Right atrium auricular region (tissue), 2 donors: ENCODE measurements around the gene SNX3. TPM values are rescaled to one million over a fixed set of nuclear protein-coding genes. Genes with fewer than 3 reads are reported as not detected.

Source experiments
- DNase-seq: peaks from one replicate; pipeline ENCODE4 v3.0.0-alpha.2; 2019; ENCODE audit warnings: low spot score
- H3K27ac ChIP-seq, 2 donors: fragments of 200-600 bp; sonication (generic); 1 replicate in 1 of 2; 2 replicates in 1 of 2; pipeline ENCODE4 v1.5.1; 2016 to 2019
- H3K27me3 ChIP-seq, 2 donors: fragments of 200-600 bp; sonication (generic); one replicate each; pipeline versions ENCODE4 v1.5.1 to v1.6.0; 2017 to 2019
- H3K36me3 ChIP-seq: fragments of 200-600 bp; sonication (generic); one replicate; pipeline ENCODE4 v1.5.1; 2016
- H3K4me1 ChIP-seq, 2 donors: fragments of 200-600 bp; sonication (generic); one replicate each; pipeline versions ENCODE4 v1.5.1 to v1.6.0; 2017 to 2019
- H3K4me3 ChIP-seq, 2 donors: fragments of 200-600 bp; sonication (generic); 1 replicate in 1 of 2; 2 replicates in 1 of 2; pipeline ENCODE4 v1.5.1; 2017 to 2019; ENCODE audit warnings: mild to moderate bottlenecking in 1 of 2, moderate library complexity in 1 of 2
- H3K9me3 ChIP-seq, 2 donors: fragments of 200-600 bp; sonication (generic); one replicate each; pipeline ENCODE4 v1.5.1; 2019
- total RNA-seq, 2 donors: library from RNA; depleted of rRNA; stranded (reverse); fragments of >200 nt; gene quantifications; one replicate each; pipeline ENCODE4 v1.1.0, GENCODE V29; 2016
- TF ChIP-seq, protein P1 (sequence below), 2 donors: fragments of 200-600 bp; sonication (generic); IDR thresholded peaks; one replicate each; pipeline ENCODE4 v1.5.1; 2019; ENCODE audit warnings: antibody characterized with exemption in 2 of 2

SNX3 gene
- total RNA-seq, 2 donors from 2014 or later, result 159 to 242 TPM

GRCh38 chr6:108287373-108287772 is 26.5 kb upstream of the SNX3 start:
- H3K27me3 ChIP-seq, result no peaks in the 10 kb centered on the region
- DNase-seq, result no peak
- TF ChIP-seq, protein P1, sequence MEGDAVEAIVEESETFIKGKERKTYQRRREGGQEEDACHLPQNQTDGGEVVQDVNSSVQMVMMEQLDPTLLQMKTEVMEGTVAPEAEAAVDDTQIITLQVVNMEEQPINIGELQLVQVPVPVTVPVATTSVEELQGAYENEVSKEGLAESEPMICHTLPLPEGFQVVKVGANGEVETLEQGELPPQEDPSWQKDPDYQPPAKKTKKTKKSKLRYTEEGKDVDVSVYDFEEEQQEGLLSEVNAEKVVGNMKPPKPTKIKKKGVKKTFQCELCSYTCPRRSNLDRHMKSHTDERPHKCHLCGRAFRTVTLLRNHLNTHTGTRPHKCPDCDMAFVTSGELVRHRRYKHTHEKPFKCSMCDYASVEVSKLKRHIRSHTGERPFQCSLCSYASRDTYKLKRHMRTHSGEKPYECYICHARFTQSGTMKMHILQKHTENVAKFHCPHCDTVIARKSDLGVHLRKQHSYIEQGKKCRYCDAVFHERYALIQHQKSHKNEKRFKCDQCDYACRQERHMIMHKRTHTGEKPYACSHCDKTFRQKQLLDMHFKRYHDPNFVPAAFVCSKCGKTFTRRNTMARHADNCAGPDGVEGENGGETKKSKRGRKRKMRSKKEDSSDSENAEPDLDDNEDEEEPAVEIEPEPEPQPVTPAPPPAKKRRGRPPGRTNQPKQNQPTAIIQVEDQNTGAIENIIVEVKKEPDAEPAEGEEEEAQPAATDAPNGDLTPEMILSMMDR (IDR thresholded peaks at IDR 0.05), result no peak
- H3K4me3 ChIP-seq, result no peak overlapping the region
- H3K36me3 ChIP-seq, result no peaks in the 10 kb centered on the region
- no peak overlapping the region for H3K27ac ChIP-seq
- H3K9me3 ChIP-seq, result no peaks in the 10 kb centered on the region
- no peaks in the 10 kb centered on the region for H3K4me1 ChIP-seq

DNA sequence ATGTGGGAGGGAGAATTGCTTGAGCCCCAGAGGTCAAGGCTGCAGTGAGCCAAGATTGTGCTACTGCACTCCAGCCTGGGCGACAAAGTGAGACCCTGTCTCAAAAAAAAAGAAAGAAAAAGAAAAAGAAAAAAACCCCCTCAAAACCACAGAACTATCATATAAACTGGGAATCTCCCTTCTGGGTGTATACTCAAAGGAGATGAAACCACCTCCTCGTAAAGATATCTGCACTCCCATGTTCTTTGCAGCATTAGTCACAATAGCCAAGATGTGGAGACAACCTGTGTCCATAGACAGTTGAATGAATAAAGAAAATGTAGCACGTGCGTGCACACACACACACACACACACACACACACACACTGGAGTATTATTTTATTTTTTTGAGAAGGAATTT is 25.5 kb upstream of the SNX3 start:
- H3K9me3 ChIP-seq, result no peaks in the 10 kb centered on the region
- H3K4me1 ChIP-seq, result no peaks in the 10 kb centered on the region
- H3K27me3 ChIP-seq, result no peaks in the 10 kb centered on the region
- no peak for DNase-seq
- TF ChIP-seq, protein P1 (IDR thresholded peaks at IDR 0.05), result no peak
- H3K4me3 ChIP-seq, result no peak overlapping the region
- no peaks in the 10 kb centered on the region for H3K36me3 ChIP-seq
- no peak overlapping the region for H3K27ac ChIP-seq

DNA sequence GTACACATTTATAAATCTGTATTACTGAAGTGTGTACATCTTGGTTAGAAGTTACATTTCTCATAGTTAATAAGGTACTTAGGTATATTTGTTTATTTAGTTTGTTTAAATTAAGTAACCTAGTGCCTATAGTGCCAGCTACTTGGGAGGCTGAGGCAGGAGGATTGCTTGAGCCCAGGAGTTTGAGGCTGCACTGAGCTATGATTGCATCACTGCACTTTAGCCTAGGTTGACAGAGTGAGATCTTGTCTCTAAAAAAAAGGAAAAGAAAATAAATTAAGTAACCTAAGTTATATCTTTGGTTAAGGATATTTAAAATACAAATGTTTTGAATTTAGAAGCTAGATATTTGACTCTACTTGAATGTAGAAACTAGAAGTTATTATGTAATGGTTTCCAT is 24.5 kb upstream of the SNX3 start:
- H3K4me1 ChIP-seq, result no peaks in the 10 kb centered on the region
- TF ChIP-seq, protein P1 (IDR thresholded peaks at IDR 0.05), result no peak
- no peak overlapping the region for H3K4me3 ChIP-seq
- H3K36me3 ChIP-seq, result no peaks in the 10 kb centered on the region
- no peaks in the 10 kb centered on the region for H3K27me3 ChIP-seq
- no peak for DNase-seq
- no peaks in the 10 kb centered on the region for H3K9me3 ChIP-seq
- H3K27ac ChIP-seq, result no peak overlapping the region

DNA sequence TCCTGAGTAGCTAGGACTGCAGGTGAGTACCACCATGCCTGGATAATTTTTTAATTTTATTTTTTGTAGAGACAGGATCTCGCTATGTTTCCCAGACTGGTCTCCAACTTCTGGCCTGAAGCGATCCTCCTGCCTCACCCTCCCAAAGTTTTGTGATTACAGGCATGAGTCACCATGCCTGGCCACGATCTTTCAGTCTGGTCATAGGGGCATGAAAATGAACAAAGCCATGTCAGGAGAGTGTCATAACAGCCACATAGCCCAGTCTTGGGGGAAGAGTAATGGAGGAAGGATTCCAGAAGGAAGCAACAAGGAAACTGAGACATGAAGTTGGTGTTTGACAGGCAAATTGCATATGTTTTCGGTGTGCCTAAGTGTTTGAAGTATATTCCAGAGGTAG is 17.0 kb upstream of the SNX3 start:
- no peaks in the 10 kb centered on the region for H3K27me3 ChIP-seq
- no peaks in the 10 kb centered on the region for H3K9me3 ChIP-seq
- DNase-seq, result no peak
- H3K4me3 ChIP-seq, result no peak overlapping the region
- no peaks in the 10 kb centered on the region for H3K36me3 ChIP-seq
- TF ChIP-seq, protein P1 (IDR thresholded peaks at IDR 0.05), result no peak
- H3K4me1 ChIP-seq, result no peaks in the 10 kb centered on the region
- no peak overlapping the region for H3K27ac ChIP-seq

DNA sequence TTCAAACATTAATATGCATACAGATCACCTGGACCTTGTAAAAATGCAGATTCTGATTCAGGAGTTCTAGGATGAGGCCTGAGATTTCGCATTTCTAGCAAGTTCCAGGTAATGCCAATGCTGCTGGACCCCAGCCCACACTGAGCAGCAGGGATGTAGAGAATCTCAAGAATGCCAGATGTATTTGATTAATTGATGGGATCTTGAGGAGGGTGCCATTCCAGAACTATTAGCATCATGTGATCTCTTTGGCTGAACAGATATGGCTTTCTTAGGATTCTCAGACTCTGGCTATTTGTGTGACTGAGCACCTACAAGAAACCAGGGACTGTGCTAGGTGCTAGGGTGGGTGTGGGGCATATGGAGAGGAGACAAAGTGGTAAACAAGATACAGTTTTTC is 16.5 kb upstream of the SNX3 start:
- no peak for DNase-seq
- Histone ChIP-seq H3K27me3 (no peaks in the 10 kb centered on the region), H3K36me3 (no peaks in the 10 kb centered on the region), H3K4me1 (no peaks in the 10 kb centered on the region), H3K4me3 (no peak overlapping the region), H3K9me3 (no peaks in the 10 kb centered on the region), H3K27ac (no peak overlapping the region)
- TF ChIP-seq, protein P1 (IDR thresholded peaks at IDR 0.05), result no peak

- no peaks in the 10 kb centered on the region for H3K9me3 ChIP-seq
- no peak overlapping the region for H3K27ac ChIP-seq
- no peak for DNase-seq
- no peak overlapping the region for H3K4me3 ChIP-seq
- no peaks in the 10 kb centered on the region for H3K4me1 ChIP-seq
- no peaks in the 10 kb centered on the region for H3K27me3 ChIP-seq
- no peaks in the 10 kb centered on the region for H3K36me3 ChIP-seq
- TF ChIP-seq, protein P1 (IDR thresholded peaks at IDR 0.05), result no peak
Observed at GRCh38 chr6:108275976-108276375, 15.1 kb upstream of the SNX3 start.
